Fibroblast of skin of left quadriceps (primary cell): ENCODE data around the gene SCN11A.
"Not testable (repeated sequence)": the region's sequence is repeated elsewhere in the genome, so short reads cannot be mapped to it uniquely, and the experiment has no call there.

Source experiments
- DNase-seq, 2 experiments: peaks; one replicate each; pipeline ENCODE4 v3.0.0-alpha.2; 2013; ENCODE audit warnings: low read depth in 2 of 2

SCN11A gene

DNA sequence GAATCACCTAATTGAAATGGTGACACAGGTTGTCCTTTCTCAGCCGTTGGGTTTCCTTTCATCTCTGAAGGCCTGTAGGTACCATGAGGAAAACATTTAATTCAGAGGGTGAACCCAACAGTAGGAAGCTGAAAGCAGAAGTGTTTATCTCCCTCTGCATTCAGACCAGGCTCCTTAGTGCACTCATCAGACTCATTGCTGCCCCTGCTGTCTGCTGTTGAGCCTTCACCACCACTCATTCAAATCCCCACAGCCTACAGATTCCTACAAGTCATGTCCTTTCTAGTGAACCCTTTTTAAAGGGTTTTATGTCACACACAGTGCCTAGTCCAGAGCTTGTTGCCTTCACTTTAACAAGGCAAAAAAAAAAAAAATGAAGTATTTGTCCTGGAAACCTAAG lies 13.5 kb upstream of the SCN11A start:
- DNase-seq: no peak

DNA sequence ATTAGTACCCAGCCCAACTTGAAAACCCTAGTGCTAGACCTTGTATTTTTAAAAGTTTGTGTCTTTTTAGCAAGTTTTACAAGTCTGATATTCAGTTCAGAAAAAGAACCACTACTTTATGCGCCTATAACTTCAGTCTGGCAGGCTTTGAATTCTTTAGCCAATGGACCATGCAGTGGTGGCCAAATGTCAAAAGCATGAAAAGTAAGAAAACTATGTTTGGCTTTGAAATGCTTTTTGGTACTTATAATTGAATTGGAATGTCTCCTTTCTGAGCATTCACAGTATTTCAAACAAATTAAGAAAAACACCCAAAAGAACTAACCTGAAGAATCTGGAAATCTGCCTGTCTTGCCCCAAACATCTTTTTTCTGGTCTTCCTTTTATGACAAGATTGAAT lies 12.9 kb upstream of the SCN11A start:
- DNase-seq: peak in 1 of 2 experiments; percentile 10

DNA sequence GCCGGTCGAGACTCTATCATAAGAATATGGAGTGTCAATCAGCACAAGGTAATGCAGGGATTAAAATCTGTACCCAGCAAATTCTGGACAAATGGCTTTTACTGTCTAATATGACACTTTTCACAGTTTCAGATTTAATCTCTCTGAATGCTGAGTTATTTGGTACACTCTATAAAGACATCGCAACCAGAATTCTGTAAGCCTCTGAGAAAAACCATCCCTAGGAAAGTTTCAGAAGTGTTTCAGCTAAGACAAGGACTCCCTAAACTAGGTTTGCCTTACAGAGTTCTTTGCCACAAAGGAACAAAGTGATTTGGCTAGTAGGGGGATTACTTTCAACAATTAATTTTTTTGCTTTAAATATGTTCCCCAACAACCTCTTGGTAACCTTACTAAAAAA lies 11.4 kb upstream of the SCN11A start:
- no peak for DNase-seq

DNA sequence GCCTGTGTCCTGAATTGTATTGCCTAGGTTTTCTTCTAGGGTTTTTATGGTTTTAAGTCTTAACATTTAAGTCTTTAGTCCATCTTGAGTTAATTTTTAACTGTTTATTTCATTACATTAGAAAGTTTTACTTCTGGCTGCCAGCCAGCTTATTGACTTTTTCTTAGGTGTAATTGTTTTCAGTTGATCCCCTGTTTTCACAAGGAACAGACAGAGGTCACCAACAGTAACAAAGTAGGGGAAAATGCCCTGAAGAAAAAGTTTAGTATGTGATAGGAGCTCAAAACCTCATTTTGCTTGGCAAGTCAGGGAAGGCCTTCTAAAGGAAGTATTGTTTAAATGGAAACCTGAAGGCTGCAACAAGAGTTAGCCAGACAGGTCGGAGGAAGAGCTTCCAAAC lies 10.4 kb upstream of the SCN11A start:
- no peak for DNase-seq

DNA sequence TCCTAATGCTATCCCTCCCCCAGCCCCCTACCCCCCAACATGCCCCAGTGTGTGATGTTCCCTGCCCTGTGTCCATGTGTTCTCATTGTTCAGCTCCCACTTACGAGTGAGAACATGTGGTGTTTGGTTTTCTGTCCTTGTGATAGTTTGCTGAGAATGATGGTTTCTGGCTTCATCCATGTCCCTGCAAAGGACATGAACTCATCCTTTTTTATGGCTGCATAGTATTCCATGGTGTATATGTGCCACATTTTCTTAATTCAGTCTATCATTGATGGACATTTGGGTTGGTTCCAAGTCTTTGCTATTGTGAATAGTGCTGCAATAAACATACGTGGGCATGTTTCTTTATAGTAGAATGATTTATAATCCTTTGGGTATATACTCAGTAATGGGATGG lies 9.5 kb upstream of the SCN11A start:
- DNase-seq: not testable (repeated sequence)

DNA sequence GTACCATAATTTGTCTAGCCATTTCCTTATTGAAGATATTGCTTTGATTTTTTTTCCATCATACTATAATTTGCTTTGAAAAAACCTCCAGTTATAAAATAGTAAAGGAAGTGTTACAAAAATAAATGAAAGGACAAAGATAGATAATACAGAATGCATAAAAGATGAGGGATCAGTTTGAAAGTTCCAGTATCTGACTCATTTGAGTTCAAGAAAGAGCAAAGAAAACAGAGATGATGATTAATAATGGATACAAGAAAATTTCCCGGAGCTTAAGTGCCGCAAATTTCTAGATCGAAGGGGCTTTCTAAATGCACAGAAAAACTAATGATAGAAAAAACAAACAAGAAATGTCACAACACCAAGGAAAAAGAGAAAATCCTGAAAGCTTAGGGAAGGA lies 4.4 kb upstream of the SCN11A start:
- no peak for DNase-seq

DNA sequence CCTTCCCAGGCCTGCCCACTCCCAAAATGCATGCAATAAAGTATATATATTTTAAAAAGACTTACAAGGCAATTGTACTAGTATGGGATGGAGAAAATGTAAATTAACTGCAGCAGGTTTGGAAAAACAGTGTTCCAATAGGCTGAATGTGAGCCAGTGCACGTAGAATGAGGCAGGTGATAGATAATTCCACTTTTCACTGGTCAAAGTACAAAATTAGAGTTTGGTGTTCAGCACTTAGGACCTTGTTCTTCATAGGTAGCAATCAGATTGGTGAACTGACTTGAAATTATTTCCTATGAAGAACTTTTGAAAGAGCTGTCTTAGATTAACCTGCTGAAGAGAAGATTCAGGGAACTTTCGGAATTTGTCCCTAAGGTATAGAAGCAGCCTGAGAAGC lies 2.0 kb upstream of the SCN11A start:
- no peak for DNase-seq

DNA sequence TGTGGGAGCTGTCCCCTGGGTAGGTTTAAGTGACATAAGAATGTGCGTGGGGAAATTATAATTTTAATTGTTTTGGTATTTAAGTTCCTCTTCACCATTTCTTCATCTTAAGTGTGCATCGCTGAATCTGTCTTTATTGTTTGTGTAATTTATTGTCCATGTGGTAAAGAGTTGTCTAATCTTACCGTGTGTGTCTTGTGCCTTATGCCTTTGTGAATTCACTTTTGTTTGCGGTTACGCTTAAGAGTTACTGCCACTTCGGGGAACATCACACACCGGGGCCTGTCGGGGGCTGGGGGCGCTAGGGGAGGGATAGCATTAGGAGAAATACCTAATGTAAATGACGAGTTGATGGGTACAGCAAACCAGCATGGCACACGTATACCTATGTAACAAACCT lies 839 bp upstream of the SCN11A start:
- DNase-seq: no peak

DNA sequence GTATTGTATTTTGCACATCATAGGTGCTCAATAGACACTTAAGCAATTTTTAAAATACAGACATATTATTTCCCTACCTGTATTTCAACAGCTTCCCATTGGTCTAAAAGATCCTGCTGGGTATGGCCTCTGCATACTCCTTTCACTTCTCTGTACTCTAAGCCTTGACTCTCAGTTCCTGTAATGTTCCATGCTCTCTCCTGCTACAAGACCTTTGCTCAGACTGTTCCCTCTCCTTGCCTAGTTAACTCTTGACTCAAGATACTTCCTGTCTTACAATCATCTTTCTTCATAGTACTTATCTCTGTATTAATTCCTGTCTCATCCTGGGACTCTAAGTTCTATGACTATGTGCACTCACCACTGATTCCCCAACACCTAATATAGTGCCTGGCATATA lies 1.7 kb downstream of the SCN11A start:
- DNase-seq: no peak

DNA sequence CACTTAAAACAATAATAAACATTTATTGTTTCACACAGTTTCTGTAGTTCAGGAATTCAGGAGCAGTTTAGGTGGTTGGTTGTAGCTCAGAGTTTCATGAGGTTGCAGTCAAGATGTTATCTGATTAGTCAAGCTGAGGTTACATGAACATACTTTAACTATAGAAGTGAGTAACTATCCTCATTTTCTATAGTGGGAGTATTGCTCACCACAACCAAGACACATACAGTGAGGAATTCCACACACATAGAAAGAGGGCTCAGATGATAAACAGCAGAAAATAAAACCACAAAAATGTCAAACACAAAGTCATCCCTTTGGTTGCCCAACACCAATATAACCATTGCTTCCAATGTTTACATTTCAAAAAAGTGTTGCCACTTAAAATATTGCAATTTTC lies 13.6 kb downstream of the SCN11A start:
- peak; percentile 69 to 70 for DNase-seq

DNA sequence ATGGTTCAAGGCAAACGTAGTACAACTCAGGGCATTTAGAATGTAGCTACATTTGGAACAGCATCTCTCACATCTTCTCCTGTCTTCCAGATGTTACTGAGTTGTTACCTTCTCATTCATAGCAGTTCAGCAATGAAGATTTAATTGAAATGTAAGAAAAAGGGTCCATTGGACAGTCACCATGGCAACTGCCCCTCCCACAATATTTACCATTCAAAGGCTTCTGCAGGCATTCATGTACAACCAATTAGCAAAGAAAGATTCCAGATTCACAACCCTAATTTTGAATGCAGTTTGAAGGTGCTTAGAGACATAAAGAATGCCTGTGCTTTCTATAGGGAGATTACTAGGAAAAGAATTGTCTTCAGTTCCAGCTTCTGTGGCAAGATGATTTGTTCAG lies 22.2 kb downstream of the SCN11A start:
- DNase-seq: no peak

DNA sequence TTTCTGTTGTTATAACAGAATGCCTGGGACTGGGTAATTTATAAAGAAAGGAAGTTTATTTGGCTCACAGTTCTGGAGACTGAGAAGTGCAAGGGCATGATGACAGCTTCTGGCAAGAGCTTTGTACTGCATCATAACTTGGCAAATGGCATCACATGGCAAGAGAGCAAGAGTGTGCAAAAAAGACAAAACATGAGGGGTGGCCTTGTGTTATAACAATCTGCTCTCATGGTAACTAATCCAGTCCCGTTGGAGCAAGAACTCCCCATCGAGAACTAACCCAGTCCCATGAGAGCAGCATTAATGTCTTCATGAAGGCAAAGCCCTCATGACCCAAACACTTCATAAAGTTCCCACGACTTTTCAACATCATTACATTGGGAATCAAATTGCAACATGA lies 23.2 kb downstream of the SCN11A start:
- no peak for DNase-seq

DNA sequence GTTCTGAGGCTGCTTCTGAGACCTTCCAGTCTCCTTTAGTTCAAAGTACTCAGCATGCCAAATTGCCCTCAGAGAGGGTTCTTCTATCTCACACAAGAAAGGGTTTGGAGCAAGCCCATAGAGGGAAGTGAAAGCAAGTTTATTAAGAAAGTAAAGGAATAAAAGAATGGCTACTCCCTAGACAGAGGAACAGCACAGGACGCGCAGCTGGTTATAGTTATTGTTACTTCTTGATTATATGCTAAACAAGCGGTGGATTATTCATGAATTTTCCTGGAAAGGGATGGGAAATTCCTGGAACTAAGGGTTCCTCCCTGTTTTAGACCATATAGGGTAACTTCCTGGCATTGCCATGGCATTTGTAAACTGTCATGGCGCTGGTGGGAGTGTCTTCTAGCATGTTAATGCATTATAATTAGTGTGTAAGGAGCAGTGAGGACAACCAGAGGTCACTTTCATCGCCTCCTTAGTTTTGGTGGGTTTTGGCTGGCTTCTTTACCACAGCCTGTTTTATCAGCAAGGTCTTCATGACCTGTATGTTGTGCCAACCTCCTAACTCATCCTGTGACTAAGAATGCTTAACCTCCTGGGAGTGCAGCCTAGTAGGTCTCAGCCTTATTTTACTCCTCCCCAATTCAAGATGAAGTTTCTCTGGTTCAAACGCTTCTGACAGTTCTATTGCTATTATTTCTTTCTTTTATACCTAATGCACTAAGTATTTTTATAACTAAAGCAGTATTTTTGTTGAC lies 26.3 kb downstream of the SCN11A start:
- DNase-seq: no peak

DNA sequence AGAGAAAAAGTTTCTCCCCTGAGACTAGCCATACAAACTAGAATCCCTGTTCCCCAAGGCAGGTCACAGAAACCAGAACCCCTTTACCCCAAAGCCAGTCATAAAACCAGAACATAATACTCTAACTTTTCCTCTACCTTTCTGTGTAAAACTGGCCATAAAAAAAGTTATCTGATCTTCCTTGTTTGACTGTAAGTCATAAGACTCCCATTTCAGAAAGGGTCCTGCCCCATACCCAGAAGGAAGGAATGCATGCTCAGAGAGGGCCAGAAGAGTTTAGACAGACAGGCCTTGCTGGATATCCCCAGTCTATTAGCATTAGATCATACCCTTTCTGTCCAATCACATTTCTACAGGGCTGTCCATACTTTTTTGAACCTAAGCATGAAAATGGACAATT lies 27.2 kb downstream of the SCN11A start:
- no peak for DNase-seq

DNA sequence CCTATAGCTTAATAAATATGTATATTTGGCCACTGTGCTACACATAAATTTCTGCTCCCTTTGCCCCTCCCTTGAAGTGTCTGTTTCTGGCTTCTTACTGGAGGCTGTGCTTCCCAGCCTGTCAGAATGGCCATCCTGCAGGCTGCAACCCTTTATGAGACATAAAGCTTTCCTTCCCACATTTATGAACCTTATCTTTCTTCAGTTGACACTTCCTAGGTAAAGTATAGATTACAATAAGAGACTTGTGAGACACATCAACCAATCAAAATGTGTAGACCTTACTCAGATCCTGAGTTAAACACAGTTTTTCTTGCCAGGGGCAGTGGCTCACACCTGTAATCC lies 29.5 kb downstream of the SCN11A start:
- no peak for DNase-seq

DNA sequence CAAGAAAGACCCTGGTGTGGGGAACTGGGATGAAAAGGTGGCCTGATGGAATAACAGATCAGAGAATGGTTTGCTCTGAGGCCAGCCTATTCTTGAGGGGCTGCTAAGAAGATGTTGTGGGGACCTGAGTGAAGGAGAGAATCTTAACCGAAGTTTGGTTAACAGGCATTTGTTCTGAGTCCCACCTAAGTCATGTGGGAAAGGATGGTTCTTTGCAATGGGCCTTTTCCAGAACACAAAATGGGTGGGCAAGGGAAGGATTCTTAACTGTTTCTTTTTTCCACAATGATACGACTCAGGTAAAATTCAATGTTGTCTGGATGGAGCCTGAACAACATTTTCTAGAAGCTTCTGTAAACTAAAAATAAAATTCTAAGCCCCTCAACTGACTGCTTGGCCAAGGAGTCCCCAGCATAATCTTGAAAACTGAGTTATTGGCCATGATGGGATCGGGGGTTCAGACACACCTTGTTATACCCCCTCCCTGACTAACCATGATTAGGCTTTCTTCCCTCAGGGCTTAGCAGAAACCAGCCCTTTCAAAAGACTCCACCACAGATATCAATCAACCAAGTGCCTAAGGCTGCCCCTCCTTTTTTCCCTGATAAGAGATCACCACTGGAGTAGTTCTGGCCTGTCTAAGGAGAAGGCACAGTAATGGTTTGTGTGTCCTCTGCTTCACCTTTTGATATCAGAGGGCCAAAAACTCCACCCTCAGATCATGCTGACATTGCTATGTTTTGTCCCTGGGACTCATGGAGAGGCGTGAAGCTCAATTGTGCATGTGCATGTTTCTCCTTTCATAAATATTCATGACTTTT lies 30.1 kb downstream of the SCN11A start:
- no peak for DNase-seq

DNA sequence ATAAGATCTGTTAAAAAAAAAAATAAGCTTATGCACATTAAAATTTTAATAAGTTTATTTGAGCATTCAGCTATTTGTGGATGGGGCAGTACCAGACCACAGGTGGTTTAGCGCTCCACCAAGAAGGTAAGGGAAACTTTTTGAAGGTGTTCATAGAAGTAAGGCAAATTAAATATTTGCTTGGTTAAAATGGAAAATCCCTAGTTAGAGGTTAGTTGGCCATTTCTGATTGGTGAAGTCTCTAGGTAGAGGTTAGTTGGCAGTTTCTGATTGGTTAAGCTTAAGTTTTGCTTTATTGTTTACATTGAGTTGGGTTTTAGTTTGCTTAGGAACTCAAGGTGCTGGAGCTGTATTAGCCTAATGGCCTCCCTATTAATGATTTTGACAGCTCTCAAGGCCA lies 30.7 kb downstream of the SCN11A start:
- no peak for DNase-seq

DNA sequence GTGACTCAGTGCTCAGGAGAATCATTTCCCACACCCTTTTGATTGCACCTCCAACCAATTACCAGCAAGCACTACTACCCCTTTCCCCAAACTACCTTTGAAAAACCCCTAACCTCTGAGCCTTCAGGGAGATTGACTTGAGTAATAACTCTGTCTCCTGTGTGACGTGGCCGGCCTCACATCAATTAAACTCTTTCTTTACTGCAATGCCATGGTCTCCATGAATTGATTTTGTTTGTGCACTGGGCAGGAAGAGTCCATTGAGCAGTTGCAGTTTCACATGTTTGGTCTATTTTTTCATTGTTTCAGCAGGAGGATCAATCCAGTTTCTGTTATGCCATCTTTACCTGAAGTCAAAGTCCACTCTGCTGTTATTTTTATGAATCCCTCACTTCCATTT lies 32.4 kb downstream of the SCN11A start:
- DNase-seq: no peak

DNA sequence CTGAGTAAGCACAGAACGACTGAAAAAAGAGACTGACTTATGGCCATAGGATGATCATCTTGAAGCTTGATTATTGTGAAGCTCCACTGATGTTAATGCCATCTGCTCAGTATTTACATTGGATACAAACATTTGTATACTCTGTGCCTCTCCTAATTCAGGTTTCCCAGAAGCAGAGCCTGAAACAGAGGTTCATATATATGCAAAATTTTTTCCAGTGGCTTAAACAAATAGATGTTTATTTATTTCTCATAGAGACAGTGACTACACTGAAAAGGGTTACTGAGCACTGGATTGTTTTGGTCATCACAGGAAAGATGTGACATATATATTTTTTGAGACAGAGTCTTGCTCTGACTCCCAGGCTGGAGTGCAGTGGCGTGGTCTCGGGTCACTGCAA lies 36.3 kb downstream of the SCN11A start:
- no peak for DNase-seq

DNA sequence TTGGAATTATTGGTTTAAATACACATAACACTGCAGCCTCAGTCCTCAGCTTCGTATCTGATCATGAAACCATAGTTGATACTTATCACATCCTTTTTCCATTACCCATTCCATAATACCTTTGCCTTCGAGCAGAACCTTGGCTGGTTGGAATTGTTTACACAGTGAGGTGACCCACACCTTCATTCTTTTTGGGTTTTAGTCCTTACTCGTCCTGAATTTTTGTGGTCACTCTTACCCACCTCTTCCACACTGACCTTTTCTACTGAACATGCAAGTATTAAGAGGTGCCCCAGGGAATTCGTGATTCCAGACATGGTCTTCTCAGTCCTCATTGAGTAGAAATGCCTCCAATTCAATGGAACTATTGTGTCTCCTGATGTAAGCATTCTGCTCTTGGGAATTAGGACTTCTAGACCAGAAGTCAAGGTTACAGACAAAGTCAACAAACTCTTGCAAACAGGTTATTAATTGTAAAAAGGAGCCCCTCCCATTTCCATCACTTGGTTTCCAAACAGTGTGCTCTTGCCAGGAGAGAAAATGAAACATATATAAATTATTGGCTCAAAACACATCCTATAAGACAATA lies 37.7 kb downstream of the SCN11A start:
- DNase-seq: no peak

DNA sequence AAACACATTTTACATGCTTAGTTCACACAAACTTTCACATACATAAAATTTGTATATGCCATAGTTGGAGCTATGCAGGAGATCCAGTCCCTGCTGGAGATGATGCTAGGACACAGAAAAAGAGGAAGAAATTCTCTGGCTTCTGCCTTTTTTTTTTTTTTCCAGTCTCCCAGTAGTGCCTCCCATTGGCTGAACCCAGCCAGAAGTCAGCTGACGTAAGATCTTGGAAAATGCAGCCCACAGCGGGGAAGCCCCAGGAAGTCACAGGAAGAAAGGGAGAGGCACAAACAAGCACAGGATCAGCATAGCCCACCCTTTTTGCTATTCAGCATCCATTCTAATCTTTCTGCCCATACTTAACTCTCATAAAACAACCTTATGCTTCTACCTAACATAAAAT lies 38.5 kb downstream of the SCN11A start:
- DNase-seq: no peak

DNA sequence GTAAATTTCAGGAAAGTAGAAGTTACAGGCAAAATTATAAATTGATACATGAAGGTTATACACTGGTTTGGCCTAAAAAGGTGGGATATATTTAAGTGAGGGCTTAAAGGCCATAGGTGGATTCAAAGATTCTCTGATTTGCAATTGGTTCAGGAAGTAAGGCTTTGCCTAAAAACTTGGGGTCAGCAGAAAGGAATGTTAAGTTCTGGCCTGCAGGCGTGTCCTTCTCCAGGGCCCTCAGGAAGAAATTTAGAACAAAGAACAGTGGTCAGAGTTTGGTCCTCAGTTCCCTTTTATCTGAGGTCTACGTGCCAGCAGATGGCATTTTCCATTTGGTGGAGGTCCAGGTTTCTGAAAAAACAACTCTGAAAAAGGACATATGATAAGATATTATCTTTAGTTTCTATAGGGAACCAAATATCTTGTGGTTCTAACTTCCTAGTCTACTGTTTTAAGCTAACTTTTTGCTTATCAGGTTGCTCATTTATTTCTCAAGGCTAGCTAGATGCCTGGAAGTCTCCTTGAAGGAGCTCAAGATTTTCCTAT lies 40.5 kb downstream of the SCN11A start:
- no peak for DNase-seq

DNA sequence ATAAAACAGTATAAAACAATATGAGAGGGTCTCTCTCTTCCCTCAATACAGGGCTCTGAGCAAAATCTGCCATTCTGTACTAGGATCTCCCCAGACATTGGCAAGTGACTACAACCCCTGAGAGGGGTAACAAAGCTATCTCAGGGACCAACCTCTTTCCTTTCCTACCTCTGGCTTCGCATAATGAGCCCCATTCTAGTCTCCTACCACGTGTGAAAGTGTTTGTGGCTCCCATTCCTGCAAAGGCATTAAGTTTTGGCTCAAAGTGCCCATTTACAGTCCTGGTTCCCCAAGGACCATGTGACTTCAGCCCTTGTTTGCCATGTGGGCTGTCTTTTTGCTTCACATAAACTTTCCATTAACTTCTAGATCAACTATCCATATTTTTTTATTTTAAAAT lies 46.4 kb downstream of the SCN11A start:
- no peak for DNase-seq
